Activated CD4-positive, alpha-beta T cell treated with anti-CD3 and anti-CD28 coated beads for 48 hours (primary cell): ENCODE results near the gene GZMM.

Source experiments
- DNase-seq: peaks from one replicate; pipeline ENCODE4 v3.0.0-alpha.2; 2020

GZMM gene

DNA sequence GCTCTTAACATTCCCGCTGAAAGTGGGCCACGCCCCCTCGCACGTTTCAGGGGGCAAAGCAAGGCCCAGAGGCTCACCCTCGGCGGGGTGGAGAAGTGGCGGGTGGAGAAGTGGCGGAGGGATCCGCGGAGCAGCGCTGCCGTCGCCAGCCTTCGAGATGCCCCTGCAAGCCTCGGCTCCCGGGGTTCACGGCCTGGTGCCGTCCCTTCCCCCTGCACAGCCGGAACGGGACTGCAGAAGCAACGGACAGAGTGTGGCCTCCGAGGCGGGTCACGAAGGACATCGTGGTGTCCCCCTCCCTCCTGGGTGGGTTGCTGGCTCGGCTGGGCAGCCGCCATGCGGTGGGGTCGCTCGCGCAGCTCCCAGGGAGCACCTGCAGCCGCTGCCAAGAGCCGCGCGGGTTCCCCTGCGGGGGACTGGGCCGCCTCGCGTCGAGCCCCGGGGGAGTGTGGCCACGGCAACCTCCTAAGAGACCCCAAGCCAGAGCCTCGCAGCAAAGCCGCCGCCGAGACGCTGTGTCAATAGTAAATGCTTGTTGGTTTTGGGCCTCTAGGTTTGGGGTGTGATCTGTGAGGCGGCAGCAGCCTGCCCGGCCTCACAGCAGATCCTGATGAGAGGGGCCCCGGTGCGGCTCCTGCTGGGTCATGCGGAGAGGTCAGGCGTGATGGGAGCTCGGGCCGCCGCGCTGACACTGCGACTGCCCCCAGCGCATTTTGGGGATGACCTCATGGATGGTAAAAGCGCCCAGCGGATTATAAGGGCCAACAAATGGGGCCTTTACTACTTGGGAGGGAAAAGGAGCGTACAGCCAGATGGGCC is 31.1 kb upstream of the GZMM start:
- no peak for DNase-seq

DNA sequence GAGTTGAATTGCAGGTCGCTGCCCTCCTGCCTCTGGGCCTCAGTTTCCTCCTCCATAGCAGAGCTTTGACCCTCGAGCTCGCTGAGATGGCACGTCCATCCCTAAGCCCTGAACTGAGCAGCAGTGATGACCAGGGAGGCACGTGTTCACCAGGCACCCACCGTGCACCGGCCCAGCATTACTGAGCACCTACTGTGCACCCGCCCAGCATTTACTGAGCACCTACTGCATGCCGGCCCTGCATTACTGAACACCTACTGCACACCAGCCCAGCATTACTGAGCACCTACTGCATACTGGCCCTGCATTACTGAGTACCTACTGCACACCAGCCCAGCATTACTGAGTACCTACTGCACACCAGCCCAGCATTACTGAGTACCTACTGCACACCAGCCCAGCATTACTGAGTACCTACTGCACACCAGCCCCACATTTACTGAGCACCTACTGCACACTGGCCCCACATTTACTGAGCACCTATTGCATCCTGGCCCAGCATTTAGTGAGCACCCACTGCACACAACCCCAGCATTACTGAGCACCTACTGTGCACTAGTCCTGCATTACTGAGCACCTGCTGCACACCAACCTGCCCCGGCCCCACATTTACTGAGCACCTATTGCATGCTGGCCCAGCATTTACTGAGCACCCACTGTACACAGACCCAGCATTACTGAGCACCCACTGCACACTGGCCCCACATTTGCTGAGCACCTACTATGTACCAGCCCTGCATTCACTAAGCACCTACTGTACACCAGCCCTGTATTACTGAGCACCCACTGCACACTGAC is 30.3 kb upstream of the GZMM start:
- DNase-seq: no peak

GRCh38 chr19:514166-514663 is 29.6 kb upstream of the GZMM start:
- no peak for DNase-seq

- no peak for DNase-seq
Observed at GRCh38 chr19:517721-518597, 25.9 kb upstream of the GZMM start.

DNA sequence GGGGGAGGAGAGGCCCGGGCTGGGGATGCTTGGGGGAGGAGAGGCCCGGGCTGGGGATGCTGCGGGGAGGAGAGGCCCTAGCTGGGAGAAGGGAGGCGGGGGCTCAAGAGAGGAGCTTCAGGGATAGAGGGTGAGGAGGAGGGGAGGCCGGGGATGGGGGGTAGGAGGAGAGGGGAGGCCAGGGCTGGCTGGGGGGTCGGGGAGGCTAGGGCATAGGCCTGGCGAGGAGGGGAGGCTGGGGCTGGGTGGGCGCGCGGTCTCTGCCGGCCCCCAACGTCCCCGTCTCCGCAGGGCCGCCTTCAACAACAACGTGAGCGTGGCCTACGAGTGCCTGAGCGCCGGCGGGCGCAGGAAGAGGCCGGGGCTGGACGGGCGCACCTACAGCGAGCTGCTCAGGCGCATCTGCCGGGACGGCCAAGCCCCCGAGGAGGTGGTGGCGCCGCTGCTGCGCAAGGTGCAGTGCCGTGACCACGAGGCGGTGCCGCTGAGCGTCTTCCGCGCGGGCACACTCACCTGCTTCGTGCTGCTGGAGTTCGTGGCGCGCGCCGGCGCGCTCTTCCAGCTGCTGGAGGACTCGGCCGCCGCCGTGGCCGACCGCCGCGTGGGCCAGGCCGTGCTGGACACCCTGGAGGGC is 25.1 kb upstream of the GZMM start:
- DNase-seq: peak; percentile 63

GRCh38 chr19:519449-519865 is 24.4 kb upstream of the GZMM start:
- DNase-seq: no peak

DNA sequence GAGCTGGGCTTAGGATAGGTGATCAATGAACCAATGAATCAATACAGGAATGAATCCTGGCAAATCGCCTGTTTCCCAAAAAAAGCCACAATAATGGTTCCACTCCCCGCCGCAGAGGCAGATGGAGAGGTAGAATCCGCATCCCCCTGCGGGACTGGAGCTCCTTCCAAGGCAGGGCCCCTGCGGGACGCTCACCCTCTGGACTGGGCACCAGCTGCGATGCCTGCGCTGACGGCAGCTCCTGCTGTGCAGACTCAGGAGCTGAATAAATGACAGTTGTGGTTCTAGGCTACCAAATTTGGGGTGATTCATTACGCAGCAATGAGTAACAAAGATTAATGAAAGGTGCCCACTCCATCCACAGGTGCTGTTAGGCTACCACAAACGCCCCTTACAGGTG is 21.1 kb upstream of the GZMM start:
- DNase-seq: no peak

GRCh38 chr19:524062-524674 is 19.7 kb upstream of the GZMM start:
- no peak for DNase-seq

DNA sequence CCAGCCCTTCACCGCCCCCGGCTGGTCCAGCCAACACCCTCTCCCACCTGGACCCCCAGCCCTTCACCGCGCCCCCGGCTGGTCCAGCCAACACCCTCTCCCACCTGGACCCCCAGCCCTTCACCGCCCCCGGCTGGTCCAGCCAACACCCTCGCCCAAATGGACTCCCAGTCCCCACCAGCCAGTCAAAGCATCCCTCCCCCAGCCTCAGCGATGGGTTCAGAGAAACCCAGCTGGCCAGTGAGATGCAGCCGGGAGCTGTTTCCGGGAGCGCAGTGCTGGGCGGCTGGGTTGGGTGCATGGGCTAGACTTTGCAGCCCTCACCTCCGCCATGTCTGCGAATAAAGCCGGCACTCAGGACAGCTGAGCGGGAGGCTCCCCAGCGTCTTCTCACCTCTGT is 18.8 kb upstream of the GZMM start:
- DNase-seq: no peak

- DNase-seq: no peak
Observed at GRCh38 chr19:525857-526419, 17.9 kb upstream of the GZMM start.

GRCh38 chr19:530134-531008 is 13.5 kb upstream of the GZMM start:
- no peak for DNase-seq

GRCh38 chr19:531009-531752 is 12.7 kb upstream of the GZMM start:
- peak; percentile 89 for DNase-seq

DNA sequence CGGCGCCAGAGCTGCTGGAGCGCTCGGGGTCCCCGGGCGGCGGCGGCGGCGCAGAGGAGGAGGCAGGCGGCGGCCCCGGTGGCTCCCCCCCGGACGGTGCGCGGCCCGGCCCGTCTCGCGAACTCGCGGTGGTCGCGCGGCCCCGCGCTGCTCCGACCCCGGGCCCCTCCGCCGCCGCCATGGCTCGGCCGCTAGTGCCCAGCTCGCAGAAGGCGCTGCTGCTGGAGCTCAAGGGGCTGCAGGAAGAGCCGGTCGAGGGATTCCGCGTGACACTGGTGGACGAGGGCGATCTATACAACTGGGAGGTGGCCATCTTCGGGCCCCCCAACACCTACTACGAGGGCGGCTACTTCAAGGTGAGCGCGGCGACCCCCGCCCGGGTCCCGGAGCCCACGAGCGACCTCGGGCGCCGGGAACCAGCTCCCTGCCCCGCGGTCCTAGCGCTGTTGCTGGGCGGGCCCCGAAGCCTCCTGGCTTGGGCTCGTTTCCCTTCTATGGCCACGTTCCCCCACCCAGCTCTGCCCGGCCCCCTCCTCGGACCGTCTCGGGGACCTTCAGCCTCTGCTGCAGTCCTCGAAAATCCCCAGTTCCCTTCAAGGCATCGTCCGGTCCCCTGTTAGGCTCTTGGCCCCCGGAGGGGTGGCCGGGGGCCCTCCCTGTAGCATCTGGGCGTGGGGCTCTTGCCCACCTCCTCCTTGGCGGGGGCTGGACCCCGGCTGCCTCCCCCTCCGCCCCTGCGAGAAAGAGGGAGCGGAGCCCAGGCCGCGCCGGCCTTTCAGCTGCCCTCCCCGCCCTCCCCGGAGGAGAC is 11.9 kb upstream of the GZMM start, which contains the start of gene CDC34:
Gene CDC34, plus strand, starts transcription at position 8 of the 808 bp plus-strand sequence. Its CDS starts 172 bp downstream, at position 180.
- DNase-seq: no peak

DNA sequence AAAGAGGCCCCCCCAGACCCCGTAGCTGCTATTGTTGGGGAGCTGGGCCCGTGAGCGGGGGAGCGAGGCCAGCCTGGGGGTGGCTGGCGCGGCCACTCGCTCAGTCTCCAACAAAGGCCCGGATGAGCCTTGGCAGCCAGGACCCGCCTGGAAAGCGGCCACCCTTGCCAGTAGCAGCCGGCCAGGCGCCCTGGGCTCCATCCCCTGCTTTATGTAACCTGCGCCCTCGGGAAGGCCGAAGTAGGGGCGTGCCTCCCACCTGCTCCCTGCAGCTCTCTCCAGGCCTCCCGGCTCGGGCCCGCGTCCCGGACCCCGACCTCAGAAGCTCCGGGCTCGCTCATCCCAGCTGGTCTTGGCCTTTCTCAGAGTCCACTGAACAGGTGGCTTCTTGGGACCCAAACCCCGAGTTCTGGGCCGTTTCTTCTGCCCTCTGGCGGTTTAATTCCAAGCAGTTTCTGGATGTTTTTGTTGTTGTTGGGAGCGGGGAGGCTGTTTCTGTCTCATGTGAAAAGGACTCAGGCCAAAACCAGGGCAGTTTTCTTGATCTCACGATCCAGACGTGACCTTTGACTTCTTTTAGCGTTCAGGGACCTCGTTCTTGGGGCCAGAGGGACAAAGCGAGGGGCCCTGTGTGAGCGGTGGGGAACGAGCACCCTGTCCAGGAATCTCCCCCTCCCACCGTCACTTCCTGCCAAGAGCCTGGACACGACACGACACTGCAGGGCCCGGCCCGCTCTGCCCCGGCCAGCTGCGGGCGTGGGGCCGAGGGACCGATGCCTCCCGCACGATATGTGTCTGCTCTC is 11.1 kb upstream of the GZMM start:
- DNase-seq: peak; percentile 51

DNA sequence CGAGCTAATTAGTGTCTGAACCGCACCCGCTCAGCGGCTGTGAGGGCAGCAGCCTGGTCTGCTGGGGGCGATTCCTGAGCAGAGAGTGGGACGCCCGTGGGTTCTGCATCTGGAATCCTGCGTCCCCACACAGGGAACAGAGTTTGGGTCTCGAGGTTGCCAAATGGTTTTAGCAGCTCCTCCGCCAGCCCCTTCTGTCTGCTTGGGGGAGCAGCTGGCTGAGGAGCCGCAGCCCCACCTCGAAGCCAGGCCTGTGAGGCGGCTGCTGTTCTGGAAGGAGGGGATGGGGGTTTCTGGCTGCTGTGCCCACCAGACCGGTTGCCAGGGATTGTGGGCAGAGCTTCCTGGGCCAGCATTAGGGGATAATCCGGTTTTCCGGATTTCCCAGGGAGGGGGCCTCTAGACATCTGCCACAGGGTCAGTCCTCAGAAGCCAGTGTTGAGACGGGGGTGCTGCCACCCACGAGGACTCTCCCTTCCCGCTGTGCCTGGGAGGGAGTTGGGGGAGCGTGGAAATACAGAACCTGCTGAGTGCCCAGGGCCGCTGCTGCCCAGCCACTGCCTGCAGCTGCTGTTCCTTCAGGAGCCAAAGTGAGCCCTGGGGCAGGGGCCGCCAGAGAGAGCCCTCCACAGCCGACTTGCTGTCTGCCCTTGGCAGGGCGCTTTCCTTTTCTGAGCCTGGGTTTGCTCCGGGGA is 10.3 kb upstream of the GZMM start:
- no peak for DNase-seq

DNA sequence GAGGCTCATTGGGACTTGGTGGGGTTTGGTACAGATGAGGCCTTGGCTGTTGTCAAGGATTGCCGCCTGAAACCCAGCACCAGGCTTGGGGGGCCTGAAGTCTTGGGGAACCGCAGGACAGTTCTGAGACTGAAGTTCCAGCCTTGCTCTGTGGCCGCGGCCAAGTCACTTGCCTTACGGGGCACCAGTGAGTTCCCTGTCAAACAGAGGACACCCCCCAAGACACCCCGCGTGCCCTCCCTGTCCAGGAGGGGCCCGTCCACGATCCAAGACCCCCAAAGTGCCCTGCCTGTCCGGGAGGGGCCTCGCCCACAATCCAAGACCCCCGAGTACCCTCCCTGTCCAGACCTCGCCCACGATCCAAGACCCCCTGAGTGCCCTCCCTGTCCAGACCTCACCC is 9.8 kb upstream of the GZMM start:
- no peak for DNase-seq
